Stimulated activated CD8-positive, alpha-beta memory T cell treated with anti-CD3 and anti-CD28 coated beads, Interleukin-15, amount 100 ng/mL, for 1 hour (primary cell): ENCODE measurements around the gene SPATS1.

Source experiments
- DNase-seq: peaks from one replicate; pipeline ENCODE4 v3.0.0-alpha.2; 2020; ENCODE audit warnings: low read depth

SPATS1 gene

GRCh38 chr6:44342489-44342888 lies at the start of gene SPATS1:
Gene SPATS1, plus strand, starts transcription at chr6:44342650. Its CDS starts 446 bp downstream, at chr6:44343096.
- no peak for DNase-seq

GRCh38 chr6:44292661-44293365 lies 49.6 kb upstream of the SPATS1 start:
- no peak for DNase-seq

DNA sequence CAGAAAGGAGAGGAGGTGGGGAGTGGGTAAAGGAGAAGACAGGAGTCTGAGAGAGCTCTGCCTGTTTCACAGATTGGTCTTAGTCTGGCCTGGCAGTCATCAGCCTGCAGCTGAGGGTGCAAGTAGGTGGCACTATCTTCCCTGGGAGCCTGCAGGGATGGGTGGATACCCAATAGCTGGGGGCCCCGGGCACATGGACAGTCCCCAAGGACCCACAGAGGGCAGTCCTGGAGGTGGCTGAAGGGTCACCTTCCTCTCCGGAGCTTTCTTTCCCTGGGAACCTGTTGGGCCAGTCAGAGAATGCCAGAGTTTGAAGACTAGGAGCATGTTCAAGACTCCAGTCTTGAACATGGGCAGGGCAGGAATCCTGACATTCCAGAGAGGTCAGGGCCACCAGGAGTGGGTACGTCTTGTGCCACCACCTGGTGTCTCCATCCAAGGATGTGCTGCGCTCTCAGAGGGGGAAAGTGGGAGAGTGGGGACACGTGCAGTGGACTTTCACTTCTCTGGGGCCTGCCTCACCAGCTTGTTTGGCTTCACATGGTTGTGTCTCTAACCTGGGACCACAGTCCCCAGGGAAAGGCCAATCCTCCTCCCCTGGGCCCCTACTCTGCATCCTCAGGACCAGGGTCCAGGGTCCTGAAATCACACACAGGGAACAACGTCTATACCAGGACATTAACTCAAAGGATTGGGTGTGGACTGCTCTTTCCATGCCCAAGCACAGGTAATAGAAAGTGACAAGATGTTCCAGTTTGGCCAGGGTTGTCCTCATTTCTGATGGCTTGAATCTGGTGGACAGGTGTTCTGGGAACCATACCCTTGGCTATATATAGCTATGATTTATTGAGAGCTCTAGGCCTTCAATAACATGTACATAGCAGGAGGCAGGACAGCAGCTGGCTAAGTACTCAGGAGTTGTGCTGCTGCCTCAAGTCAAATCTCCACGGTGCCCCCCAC lies 47.3 kb upstream of the SPATS1 start:
- DNase-seq = no peak

DNA sequence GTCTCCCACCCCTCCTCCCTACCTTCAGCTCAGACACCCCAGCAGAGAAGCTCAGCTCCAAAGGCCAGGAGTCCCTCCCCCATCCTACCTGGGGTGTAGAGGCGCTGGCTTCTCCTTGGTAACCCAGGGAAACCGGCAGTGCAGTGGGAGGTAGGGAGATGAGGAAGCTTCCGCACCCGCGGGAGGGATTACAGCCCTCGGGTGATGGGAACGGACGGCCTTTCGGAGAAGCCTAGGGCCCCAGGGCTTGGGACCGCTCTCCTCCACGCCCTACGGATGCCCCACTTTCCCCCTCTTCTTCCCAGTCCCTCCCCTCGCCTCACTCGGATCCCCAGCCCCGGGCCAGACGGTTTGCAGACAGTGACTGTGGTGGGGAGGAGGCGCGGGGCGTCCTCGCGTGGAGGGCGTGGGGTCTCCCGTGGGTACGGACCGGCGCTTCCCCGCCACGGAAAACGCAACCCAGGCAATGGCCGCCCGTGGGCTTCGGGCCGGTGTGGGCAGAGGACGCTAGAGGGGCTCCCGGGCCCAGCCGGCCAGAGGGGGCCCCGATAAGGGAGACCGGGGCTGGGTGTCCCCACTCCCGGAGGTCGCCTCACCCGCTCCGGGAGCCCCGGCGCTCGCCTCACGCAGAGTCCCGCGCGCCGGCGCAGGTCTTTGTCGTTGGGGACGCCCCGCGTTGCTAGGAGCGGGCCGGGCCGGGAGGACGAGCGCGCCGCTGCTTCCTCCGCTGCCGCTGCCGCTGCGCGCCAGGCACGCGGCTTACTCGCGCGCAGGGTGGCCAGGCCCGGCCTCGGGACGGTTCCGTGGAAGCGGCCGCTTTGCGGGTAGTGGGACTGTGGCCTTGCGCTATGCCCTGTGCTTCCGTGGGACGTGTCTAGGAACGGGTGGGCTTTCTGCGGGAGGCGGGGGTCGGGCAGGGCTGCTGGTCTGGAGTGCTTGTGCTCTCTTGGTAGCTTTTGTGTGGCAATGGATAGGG lies 45.1 kb upstream of the SPATS1 start:
- DNase-seq = no peak

DNA sequence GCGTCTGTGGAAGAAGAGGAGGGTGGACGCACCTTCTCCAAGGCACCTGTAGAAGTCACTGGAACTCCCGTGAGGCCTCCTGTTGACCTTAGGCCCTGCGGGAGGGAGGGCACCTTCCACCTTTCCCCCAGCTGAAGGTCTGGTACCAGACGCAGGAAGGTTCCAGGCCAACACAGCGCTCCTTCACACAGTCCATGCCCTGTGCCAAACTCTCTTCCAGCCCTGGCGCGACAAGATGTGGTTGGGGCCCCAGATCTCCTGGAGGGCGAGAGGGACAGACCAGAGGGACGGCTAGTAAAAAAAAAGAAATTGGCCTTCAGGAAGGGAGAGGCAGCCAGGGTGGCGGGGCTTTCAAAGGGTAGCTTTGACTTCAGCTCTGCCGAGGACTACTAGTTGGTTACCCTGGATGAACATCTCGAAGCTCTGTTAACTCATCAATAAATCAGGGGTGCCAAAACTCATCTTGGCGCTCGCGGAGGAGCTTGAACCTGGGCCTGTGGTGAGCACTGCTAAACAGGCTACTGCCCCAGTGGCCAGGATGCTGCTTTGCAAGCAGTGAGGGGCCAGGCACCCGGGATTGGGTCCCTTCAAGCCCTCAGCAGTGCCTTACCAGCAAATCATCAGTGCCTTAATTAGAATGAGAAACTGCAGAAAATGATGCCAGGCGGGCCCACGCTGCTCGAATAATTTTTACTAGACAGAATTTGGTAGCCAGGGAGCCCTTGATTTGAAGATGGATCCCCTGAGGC lies 44.2 kb upstream of the SPATS1 start:
- no peak for DNase-seq

DNA sequence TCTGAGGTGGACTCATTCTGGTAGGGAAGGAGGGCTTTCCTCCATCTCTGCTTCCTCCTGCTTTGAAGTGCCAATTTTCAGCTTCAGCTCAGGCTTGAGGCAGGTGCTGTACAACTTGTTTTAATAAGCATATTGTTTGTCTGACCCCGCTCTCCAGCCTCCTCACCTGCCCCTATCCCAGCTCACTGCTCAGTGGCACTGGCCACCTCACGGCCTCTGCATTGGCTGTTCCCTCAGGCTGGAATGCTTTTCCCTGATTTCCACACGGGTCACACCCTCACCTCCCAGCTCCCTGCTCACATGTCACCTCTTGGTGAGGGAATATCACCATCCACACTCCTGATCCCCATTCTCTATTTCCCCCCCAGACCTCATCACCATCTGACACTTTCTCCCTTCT lies 43.6 kb upstream of the SPATS1 start:
- DNase-seq = no peak

DNA sequence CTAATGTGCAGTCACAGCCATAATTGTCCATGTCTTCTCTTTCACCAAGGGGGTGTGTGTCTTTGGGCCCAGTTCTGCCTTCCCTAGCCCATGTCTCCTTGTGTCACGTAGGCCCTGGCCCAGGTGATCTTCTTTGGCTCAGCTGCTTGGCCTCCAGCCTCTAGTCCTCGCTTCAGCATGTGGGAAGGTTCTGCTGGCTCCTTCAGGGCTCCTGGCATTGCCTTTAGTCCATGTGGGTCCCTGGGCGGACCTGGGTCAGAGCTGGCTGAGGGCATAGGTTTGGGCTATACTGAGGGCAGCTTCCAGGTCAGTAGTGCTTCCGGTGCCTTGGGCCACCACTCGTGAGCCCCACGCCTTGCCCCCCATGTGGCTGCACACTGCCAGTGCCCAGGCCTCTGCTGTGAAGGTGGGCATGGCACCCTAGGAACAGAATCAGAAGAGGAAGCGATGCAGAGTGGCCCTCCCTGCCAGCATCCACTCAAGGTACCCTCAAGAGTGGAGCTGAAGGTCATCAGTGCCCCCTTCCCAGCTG lies 42.1 kb upstream of the SPATS1 start:
- DNase-seq = no peak

GRCh38 chr6:44301106-44301505 lies 41.3 kb upstream of the SPATS1 start:
- DNase-seq = no peak

GRCh38 chr6:44301782-44302564 lies 40.5 kb upstream of the SPATS1 start:
- DNase-seq = no peak

GRCh38 chr6:44302856-44303255 lies 39.6 kb upstream of the SPATS1 start:
- DNase-seq = no peak

GRCh38 chr6:44303842-44304241 lies 38.6 kb upstream of the SPATS1 start:
- DNase-seq = no peak

- peak; percentile 17 for DNase-seq
These were observed 37.9 kb upstream of the SPATS1 start for GRCh38 chr6:44304282-44305199.

DNA sequence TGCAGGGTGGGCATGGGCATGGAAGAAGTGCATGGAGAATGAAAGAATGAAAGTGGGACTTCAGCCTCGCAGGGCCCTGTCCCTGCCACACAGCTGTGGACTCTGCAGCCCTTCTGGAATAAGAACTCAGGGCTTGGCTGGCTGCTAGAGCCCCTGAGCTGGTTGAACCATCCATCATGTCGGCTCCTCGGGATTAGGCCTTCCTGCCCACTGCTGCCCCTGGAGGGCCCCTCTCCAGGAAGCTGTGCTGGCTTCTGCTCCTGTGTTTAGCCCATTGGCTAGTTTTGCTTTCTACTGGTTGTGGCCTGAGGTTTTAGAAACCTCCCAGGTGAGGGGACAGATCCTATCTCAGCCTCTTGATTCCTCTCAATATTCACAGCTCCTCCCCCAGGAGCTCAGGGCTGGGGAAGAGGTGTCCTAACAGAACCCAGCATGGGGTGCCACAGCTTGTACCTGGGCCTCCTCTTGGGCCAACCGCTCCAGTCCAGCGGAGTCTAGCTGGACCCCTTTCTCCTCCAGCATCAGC lies 37.2 kb upstream of the SPATS1 start:
- no peak for DNase-seq

DNA sequence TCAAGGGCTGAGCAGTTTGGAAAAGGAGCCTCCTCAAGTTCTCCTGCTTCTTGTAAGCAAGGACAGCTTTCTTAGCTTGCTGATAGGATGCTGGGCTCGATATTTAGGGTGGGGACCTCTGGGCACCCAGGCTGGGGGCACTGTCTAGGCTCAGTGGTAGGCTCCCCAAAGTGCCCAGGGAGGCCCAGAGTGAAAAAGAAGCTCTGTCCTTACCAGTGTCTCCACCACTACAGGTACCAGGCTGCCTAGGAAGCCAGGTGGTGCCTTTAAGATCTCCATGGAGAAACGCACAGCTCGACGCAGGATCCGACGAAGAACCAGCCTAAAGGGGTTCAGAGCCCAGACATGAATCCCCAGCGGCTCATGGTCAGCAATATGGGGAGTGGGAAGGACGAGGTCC lies 35.7 kb upstream of the SPATS1 start:
- no peak for DNase-seq

GRCh38 chr6:44307217-44307616 lies 35.2 kb upstream of the SPATS1 start:
- no peak for DNase-seq

GRCh38 chr6:44309092-44309491 lies 33.4 kb upstream of the SPATS1 start:
- DNase-seq = no peak

- DNase-seq = no peak
These were observed 32.8 kb upstream of the SPATS1 start for GRCh38 chr6:44309631-44310030.

DNA sequence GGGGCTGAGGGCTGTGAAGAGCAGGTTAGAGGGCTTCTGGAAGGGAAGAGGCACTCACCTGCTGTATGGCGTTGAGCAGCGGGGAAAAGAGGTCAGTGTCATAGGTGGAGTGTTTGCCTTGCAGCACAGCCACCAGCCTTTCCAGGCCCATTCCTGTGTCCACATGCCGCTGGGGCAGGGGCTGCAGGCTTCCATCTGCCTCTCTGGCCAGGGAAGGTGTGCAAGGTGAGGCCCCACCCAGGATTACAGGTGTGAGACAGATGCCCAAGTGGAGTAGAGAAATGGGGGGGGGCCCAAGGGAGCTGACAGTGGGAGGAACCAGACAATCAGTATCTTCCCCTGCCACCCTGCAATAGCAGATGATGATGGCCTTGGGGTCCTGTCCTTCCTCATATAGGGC lies 32.2 kb upstream of the SPATS1 start:
- no peak for DNase-seq

DNA sequence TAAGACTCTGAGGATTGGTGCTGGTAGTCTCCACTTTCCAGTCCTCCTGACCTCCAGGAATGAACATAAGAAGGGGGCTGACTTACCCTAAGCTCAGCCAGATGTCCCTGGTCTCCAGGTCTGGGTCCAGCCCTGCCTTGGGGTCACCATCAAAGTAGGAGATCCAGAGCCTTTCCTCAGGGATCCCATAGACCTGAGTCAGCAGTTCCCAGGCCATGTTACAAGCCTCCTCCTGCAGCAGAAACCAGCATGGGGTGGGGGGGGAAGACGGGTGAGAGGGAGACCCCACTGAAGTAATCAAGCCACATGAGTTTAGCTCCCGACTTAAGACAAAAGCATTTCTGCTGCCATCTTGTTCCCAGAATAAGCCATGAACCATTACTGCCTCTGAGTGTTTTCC lies 31.1 kb upstream of the SPATS1 start:
- no peak for DNase-seq
